Measurements from ENCODE around the gene WIPF3.
"Not testable (repeated sequence)": the region's sequence is repeated elsewhere in the genome, so short reads cannot be mapped to it uniquely, and the experiment has no call there.

WIPF3 gene

GRCh38 chr7:29957521-29958310, 151.4 kb downstream of the WIPF3 start:
- no peak for DNase-seq

- no peak for DNase-seq
Observed at GRCh38 chr7:29958667-29959358, 152.5 kb downstream of the WIPF3 start.

- not testable (repeated sequence) for DNase-seq
Observed at GRCh38 chr7:29961611-29962010, 155.3 kb downstream of the WIPF3 start.

GRCh38 chr7:29962035-29962434, 155.7 kb downstream of the WIPF3 start:
- DNase-seq: no peak

GRCh38 chr7:29965030-29965429, 158.7 kb downstream of the WIPF3 start:
- DNase-seq: no peak
